ENCODE data around the gene PPP3CA.

- no peak for TF ChIP-seq CTCF (conservative IDR thresholded peaks at IDR 0.05; ENCODE audit: low read depth, low read length)
- TF ChIP-seq EZH2 (IDR thresholded peaks at IDR 0.05; ENCODE audit: borderline replicate concordance, low read depth, low read length, poor library complexity, severe bottlenecking) = no peak
These were observed 327.4 kb downstream of the PPP3CA start for GRCh38 chr4:101019941-101020401.

Data from A673 (cell line).